Amygdala (tissue), 56 donors: ENCODE measurements around the gene ZNF256.

ENCODE experiments used
- DNase-seq, 56 donors: peaks; one replicate each; lab custom pipeline; 2025; lab: John Stamatoyannopoulos, UW

Gene ZNF256

DNA sequence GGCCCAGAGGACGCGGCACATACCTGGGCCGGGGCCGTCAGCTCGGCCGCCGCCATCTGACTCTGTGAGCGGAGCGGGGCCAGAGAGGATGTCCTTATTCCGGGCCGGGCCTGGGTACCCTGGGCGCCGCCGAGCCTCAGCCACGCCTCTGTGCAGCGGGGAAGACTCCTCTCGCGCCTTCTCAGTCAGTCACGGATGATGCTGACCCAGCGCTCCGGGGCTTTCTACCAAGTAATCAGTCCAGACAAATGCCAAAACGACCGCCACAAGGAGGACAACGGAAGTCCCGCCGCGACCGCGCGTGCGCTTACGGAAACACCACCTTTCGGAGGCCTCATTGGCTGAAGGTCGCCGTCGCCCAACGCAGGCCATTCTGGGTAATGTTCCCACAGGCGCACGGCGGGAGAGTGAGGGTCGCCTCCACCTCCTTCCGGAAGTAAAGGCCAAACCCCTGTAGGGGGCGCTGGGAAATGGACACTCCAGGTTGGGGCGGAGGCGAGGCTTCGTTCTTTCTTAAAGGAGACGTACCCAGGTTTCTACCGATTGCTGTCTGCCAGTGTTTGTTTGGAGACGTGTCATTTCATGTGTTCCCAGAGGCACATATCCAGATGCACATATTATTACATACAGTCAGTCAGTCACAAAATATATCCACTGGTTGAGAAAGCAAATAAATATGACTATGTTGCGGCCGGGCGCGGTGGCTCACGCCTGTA lies at the start of gene ZNF256:
ZNF256 (minus strand) TSS at position 288 of the 716 bp plus-strand sequence; CDS start at position 56, 232 bp downstream.
- peak; percentile 65 to 97 (median 91) for DNase-seq

DNA sequence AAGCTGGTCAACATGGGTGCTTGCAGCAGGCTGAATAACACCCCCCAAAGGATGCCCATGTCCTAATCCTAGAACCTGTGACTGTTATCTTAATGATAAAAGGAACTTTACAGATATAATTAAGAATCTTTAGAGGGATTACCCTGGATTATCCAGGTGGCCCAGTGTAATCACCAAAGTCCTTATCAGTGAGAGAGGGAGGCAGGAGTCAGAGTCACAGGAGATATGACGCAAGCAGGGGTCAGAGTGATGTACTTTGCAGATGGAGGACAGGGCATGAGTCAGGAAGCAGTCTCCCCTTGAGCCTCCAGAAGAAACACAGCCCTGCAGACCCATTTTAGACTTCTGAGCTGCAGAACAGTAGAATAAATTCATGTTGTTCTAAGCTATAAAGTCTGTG lies 45.3 kb upstream of the ZNF256 start:
- no peak for DNase-seq

DNA sequence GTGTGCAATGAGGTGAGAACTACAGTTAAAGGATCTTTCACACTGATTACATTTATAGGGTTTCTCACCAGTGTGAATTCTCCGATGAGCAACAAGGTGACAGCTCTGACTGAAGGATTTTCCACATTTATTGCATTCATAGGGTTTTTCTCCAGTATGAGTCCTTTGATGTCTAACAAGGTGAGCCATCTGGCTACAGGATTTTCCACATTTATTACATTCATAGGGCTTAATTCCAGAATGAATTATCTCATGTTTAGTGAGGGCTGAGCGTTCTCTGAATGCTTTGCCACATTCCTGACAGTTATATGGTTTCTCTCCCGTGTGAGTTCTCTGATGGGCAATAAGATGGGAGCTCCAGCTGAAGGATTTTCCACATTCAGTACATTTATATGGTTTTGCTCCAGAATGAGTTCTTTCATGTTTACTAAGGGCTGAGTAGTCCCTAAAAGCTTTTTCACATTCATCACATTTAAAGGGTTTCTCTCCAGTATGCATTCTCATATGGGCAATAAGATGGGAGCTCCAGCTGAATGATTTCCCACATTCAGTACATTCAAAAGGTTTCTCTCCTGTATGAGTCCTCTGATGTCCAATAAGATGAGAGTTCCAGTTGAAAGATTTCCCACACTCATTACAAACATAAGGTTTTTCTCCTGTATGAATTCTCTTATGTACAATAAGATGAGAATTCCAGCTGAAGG lies 31.2 kb upstream of the ZNF256 start:
- no peak for DNase-seq

DNA sequence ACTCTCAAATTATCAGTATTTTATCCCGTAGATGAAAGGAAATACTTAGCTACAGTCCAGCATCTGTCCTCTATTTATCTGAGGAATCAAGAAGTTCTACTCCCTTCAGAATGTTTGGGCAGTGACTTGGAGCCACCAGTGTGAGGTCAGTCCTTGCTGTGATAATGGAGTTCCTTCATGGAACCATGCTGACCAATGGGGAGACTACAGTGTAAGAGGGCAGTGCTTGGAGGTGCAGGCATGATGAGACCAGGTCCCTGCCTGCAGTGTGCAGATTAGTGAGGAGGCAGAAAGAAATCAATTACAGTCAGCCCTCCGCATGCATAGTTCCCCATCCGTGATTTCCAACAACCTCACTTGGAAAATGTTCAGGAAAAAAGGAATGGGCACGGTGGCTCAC lies 26.9 kb upstream of the ZNF256 start, which contains the start of gene C19orf18:
C19orf18 (minus strand) TSS at position 101 of the 400 bp plus-strand sequence. CDS start 102 bp downstream, outside the sequence.
- DNase-seq, result no peak

DNA sequence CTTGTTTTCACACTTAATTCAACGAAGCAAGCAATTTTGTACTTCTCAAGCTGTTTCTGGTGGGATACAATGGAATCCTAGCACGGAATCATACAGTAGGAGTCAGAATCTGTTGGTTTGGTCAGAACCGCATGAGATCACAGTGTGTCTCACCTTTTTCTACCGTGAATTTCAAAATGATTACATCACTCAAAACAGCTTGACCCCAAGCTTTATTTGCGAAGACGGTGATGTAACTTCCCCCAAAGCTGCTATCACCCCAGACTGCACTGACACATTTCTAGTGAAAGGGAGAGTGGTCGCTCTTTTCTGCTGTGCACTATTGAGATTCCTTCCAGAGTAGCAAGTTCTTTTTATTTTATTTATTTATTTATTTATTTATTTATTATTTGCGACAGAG lies 17.3 kb upstream of the ZNF256 start:
- no peak for DNase-seq

DNA sequence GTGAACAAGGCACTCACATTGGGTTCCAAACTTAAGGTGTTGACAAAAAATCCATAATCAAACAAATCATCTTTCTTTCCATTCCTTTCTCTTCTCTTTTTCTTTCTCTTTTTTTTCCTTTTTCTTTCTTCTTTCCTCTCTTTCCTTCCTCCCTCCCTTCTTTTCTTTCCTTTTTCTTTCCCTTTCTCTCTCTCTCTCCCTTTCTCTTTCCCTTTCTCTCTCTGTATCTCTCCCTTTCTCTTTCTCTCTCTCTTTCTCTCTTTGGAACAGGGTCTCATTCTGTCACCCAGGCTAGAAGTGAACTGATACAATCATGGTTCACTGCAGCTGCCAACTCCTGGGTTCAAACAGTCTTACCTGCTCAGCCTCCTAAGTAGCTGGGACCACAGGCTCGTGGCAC lies 14.3 kb upstream of the ZNF256 start:
- DNase-seq, result no peak

DNA sequence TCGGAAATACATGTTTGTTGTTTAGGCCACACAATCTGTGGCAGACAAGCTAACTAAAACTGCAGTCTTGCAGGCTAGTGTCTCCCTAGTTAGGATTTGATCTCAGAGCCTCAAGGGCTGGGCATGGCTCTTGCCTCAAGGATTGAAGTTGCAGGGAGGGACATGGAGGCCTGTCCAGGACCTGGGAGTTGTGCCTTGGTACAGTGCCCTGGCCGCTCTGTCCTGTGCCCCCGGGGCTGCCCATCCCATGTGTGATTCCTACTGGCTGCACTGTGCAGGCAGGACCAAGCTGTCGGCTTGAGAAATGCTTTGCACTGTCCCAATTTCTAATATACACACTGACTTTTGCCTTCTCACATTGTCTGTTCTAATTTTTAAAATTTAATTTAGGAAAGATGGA lies 7.5 kb upstream of the ZNF256 start:
- DNase-seq, result no peak

DNA sequence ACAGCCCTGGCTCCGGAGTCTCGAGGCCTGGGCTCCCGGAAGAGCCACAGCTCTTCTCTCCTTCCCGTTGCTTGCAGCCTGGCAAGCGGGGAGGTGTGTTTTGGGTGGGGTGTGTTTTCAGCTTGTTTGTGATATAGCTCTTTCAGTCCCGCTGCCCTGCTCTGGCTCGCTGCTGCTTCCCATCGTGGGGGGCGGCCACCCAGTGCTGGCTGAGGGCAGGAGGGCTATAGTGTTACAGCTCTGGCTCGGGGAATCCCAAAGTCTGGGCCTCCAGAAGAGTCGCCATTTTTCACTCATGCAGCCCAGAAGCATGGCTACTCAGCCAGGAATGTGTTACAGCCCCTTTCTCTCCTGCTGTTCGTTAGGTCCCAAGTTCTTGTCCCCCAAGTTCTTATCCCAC lies 2.2 kb upstream of the ZNF256 start:
- no peak for DNase-seq

DNA sequence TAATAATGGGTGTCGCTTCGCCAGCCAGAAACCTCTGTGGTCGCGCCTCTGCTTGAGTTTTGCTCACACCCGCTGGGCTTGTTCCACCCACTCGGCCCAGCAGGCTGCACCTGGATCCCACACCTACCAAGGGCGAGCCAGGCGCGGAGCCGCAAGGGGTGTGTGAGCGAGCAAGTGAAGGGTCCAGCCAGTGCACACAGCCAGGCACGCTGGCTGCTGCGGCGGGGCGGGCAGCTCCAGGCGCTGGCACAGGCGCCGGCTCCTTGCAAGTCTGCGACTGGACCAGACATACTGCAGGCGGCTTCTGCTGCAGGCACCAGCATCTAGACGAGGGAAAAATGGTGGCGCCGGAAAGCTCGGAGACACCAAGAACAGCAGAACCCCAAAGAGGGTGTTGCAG lies 1.8 kb upstream of the ZNF256 start:
- no peak for DNase-seq

DNA sequence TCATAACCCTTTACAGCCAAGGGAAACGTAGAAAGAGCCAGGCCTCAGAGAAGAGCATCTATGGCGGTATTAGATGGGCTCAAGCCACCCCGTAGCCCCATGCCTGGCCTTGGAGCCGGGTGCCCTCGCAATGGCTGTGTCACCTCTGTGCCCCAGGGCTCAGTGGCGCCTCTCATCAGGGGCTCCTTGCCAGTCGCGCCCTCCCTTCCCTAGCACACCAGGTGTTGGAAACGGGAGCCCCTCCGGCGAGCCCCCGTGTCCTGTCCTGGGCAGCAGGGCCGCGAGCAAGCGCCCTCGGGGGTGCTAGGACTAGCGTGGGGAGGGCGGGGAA lies 453 bp downstream of the ZNF256 start:
- peak in 1 of 56 donors; percentile 12 for DNase-seq

DNA sequence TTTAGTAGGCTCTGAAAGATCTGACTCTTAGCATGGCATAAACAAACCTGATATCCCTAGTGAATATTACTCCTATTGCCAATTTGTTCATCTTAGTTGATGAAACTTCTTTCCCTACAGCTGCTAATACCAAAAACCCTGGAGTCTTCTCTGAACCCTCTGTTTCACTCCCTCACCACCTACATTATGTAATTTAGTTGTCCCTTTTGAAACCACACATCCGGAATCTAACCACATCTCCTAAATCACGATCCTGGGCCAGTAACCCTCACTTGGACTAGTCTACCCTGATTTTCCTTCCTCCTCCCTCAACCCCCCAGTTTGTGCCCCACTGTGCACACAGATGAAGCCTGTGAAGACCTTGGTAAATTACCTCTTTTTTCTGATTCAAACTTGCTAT lies 1.2 kb downstream of the ZNF256 start:
- no peak for DNase-seq

DNA sequence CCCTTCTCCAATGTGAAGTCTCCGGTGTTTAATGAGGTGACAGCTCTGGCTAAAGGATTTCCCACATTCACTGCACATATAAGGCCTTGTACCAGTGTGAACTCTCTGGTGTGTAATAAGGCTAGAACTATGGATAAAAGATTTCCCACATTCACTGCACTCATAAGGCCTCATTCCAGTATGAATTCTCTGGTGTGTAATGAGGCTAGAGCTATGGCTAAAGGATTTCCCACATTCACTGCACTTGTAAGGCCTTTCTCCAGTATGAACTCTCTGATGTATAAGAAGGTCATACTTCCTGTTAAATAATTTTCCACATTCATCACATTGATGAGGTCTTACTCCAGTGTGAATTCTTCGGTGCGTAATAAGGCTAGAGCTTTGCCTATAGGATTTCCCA lies 5.9 kb downstream of the ZNF256 start:
- no peak for DNase-seq

DNA sequence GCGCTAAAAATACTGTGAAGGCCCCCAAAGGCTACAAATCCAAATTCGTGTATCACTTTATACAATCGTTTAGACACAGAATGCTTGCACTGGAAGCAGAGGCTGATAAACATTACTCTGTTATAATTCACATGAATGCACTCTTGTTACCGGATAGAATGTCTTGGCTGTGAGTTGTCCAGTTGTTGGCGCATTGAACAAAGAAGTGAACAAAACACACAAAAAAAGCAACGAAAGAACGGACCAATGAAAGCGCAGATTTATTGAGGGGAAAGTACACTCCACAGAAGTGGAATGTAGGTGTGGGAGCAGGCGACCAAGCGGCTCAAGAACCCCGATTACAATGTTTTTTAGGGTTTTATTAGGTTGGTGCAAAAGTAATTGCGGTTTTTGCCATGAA lies 11.8 kb downstream of the ZNF256 start:
- peak in 10 of 56 donors; percentile 3 to 69 (median 19) for DNase-seq

DNA sequence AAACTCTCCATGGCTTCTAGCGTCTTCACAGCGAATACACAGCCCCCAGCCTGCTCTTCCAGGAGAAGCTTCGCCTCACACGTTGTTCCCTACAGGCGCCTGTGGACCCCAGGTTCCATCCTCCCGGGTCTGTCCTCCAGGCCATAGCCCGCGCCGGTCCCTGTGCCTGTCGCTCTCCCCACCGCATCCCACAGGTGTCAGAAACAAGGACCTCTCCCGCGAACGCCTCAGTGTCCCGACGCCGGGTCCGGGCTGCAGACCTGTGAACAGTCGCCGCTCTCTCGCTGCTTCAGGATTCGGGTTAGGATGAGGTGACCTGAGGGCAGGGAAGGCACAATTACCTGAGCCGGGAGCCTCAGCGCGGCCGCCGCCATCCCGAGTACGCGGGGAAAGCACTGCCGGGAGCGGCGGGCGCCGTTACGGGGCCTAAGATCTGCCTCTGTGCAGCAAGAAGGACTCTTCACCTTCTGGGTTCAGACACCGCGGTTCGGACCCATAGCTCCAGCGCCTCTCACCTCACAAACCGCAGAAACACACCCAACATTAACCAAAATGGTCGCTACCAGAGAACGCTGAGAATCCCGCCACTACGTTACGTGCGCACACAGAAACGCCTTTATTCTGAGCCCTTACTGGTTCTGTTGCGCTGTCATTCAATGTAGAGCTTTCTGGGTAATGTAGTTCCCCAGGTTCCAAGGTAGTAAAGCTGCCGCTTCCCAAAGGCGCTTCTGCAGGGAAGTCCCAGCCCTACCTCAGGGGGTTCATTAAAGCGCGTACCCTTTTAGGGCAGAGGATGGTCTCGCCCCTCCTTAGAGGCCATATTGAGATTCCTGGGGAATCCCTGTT lies 12.5 kb downstream of the ZNF256 start, which contains the start of gene ZNF418:
ZNF418 (minus strand) TSS at position 583 of the 846 bp plus-strand sequence. CDS start 1,580 bp downstream, outside the sequence.
- peak in 55 of 56 donors; percentile 1 to 91 (median 64) for DNase-seq

DNA sequence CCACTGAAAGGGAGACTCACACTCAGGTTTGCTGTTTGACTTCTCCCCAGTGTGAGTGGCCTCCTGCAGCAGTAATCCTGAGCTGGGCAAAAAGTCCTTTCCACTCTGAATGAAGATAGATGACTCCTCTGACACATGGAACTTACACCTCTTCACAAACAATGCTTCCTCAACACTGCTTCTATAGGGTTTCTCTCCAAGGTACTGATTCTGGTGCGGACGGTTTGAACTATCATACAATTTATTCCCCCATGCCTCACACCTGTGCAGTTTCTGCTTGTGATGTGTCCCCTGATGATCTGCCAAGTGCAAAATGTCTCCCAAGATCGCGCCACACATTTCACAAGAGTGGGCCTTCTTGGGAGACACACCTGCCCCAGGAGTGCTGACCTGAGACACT lies 19.9 kb downstream of the ZNF256 start:
- DNase-seq, result no peak

DNA sequence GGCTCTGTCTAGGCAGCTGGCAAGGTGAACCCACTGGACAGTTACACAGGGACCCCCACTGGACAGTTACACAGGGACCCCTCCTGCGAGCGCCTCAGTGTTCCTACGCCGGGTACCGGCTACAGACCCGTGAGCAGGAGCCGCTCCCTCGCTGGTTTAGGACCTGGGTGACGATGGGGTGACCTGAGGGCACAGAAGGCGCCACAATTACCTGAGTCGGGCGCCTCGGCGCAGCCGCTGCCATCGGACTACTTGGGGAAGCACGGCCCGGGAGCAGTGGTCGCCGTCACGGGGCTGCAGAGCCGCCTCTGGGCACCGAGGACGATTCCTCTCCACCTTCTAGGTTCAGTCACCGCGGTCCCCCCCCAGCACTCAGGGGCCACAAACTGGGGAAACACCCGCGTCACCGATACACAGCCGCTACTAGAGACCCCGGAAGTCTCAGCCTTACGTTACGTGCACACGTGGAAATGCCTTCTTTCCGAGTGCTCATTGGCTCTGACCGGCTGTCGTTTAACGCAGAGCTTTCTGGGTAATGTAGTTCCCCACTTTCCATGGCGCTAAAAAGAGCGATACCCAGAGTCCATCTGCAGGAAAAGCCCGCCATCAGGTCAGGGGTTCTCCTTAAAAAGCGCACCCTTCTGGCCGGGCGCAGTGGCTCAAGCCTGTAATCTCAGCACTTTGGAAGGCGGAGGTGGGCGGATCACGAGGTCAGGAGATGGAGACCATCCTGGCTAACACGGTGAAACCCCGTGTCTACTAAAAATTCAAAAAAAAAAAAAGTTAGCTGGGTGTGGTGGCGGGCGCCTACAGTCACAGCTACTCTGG lies 31.1 kb downstream of the ZNF256 start, which contains the start of gene ZNF417:
ZNF417 (minus strand) TSS at position 425 of the 828 bp plus-strand sequence; CDS start at position 244, 181 bp downstream.
- DNase-seq, result peak; percentile 26 to 94 (median 80)

DNA sequence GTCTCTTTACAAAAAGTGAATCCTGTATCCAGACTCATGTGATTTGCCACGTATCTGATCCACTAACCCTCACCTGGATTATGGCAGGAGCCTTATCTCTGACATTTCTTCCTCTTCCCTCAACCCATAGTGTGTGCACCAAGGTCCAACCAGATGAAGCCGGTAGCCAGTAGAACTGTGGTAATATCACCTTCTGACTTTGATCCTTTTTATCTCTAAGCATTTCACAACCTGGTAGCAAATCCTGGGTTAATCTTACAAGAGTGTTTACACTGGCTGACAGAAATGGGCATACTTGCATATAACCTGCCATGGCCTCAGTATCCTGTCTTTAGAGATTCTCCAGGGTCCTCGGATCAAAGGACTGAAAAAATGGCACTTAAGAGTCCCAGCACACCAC lies 33.0 kb downstream of the ZNF256 start:
- no peak for DNase-seq

DNA sequence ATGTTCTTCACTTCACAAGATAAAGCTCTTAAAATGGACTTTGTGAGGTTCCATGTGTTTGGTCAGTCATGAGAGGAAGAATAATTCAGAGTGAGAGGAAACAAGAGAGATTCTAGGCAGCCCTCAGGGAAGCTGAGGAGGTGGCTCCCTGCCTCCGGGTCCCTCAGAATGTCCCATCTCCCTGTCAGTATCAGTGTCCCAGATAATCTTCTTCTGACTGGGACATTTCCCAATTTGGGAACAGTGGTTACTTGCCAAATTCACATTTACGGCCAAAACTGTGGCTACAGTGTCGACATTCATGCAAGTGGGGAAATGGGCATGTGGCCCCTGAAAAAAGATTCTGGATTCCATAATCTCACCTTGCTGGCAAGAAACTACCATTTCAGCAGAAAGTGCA lies 40.1 kb downstream of the ZNF256 start:
- no peak for DNase-seq

DNA sequence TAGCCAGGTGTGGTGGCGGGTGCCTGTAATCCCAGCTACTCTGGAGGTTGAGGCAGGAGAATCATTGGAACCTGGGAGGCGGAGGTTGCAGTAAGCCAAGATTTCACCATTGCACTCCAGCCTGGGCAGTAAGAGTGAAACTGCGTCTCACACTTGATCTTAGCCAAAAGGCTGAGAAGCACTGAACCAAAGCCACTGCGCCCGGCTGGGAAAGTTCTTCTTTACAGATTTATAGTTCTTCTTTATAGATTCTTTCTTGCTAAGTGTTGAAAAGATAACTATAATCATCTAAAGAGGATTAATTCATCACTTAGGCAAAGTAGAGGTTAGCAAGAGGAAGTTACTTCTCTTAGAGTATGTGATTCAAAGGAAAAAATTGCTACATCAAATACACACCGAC lies 42.2 kb downstream of the ZNF256 start:
- no peak for DNase-seq

DNA sequence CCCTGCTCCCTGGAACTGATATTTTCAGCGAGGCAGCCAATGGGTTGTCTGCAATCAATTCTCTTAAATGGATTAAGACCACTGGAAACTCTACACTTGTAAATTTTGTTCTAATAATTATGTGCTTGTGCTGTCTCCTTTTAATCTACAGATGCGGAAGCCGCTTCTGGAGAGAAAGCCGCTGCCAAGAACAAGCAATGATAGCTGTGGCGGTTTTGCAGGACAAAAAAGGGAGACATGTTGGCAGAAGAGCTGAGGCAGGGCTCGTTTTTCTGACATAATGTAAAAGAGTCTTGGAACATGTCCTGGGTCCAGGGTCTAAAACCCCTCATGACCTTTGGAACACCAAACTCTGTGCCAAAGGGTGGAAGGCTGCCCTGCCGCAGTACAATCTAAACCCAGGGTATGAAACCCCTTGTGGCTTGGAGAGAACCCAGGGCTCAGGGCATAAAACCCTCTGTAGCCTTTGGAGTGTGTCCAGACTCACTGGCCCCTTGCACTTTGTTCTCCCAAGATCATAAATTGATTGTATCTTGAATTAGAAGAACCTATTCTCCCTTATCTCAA lies 43.8 kb downstream of the ZNF256 start:
- DNase-seq, result peak in 1 of 56 donors; percentile 9
